HepG2 (cell line): ENCODE data around the gene GLB1L. TPM values are rescaled to one million over a fixed set of nuclear protein-coding genes. Genes with fewer than 3 reads are reported as not detected.

ENCODE experiments used
- AGO2 ChIP-seq: fragments of 200-400 bp; formaldehyde crosslinking; optimal IDR thresholded peaks from 2 replicates; pipeline ENCODE3; 2017; ENCODE audit warnings: mild to moderate bottlenecking, low read depth, low read length, moderate library complexity
- ARID5B ChIP-seq: IDR thresholded peaks from 2 replicates; pipeline ENCODE4 v1.4.0; 2020; ENCODE audit warnings: mild to moderate bottlenecking, missing genetic modification reagents
- BCL3 ChIP-seq: sonication (generic); formaldehyde crosslinking; IDR thresholded peaks from 2 replicates; pipeline ENCODE4 v1.5.1; 2020; ENCODE audit warnings: mild to moderate bottlenecking, missing genetic modification reagents, moderate library complexity
- HOXD1 ChIP-seq: sonication (generic); formaldehyde crosslinking; IDR thresholded peaks from 2 replicates; pipeline ENCODE4 v1.5.0; 2020; ENCODE audit warnings: missing genetic modification reagents
- KDM3A ChIP-seq: IDR thresholded peaks from 2 replicates; pipeline ENCODE4 v1.6.1; 2018; ENCODE audit warnings: low read depth, missing compliant biosample characterization
- LRRFIP1 ChIP-seq: sonication (generic); formaldehyde crosslinking; conservative IDR thresholded peaks from 2 replicates; pipeline ENCODE4 v1.4.0; 2020; ENCODE audit warnings: missing genetic modification reagents
- NFE2L1 ChIP-seq: sonication (generic); formaldehyde crosslinking; IDR thresholded peaks from 2 replicates; pipeline ENCODE4 v1.4.0; 2020; ENCODE audit warnings: missing genetic modification reagents, mild to moderate bottlenecking, borderline replicate concordance
- PLRG1 ChIP-seq: fragments of 450-650 bp; conservative IDR thresholded peaks from 2 replicates; pipeline ENCODE4 v1.6.1; 2016
- YY1 ChIP-seq: IDR thresholded peaks from 2 replicates; pipeline ENCODE4 v1.6.1; 2011; ENCODE audit warnings: low read length, low read depth, moderate library complexity, mild to moderate bottlenecking; ENCODE audit not compliant: insufficient read depth, insufficient replicate concordance
- ZBTB1 ChIP-seq: sonication (generic); formaldehyde crosslinking; IDR thresholded peaks from 2 replicates; pipeline ENCODE4 v1.4.0; 2020; ENCODE audit warnings: missing genetic modification reagents, borderline replicate concordance
- ZBTB8A ChIP-seq: sonication (generic); formaldehyde crosslinking; IDR thresholded peaks from 2 replicates; pipeline ENCODE4 v1.4.0; 2020; ENCODE audit warnings: mild to moderate bottlenecking, low read depth, missing genetic modification reagents, borderline replicate concordance
- ZC3H4 ChIP-seq: sonication (generic); formaldehyde crosslinking; IDR thresholded peaks from 2 replicates; pipeline ENCODE4 v1.4.0; 2020; ENCODE audit warnings: missing genetic modification reagents, borderline replicate concordance
- ZFY ChIP-seq: sonication (generic); formaldehyde crosslinking; IDR thresholded peaks from 2 replicates; pipeline ENCODE4 v1.4.0; 2020; ENCODE audit warnings: missing genetic modification reagents
- ZNF225 ChIP-seq: sonication (generic); formaldehyde crosslinking; IDR thresholded peaks from 2 replicates; pipeline ENCODE4 v1.4.0; 2020; ENCODE audit warnings: mild to moderate bottlenecking, missing genetic modification reagents
- ZNF3 ChIP-seq: IDR thresholded peaks from 2 replicates; pipeline ENCODE4 v1.7.0; 2017; ENCODE audit warnings: inconsistent platforms
- ZNF44 ChIP-seq: sonication (generic); formaldehyde crosslinking; IDR thresholded peaks from 2 replicates; pipeline ENCODE4 v1.5.1; 2020; ENCODE audit warnings: mild to moderate bottlenecking, missing genetic modification reagents
- ZNF549 ChIP-seq: sonication (generic); formaldehyde crosslinking; IDR thresholded peaks from 2 replicates; pipeline ENCODE4 v1.5.0; 2020; ENCODE audit warnings: missing genetic modification reagents
- ZNF761 ChIP-seq: sonication (generic); formaldehyde crosslinking; conservative IDR thresholded peaks from 2 replicates; pipeline ENCODE4 v1.4.0; 2020; ENCODE audit warnings: mild to moderate bottlenecking, missing genetic modification reagents
- ZSCAN31 ChIP-seq: sonication (generic); formaldehyde crosslinking; IDR thresholded peaks from 2 replicates; pipeline ENCODE4 v1.5.0; 2020; ENCODE audit warnings: low read depth, mild to moderate bottlenecking, missing genetic modification reagents
- polyA plus RNA-seq, 8 experiments: library from polyadenylated mRNA; depleted of rRNA in 3 of 8; stranded (reverse) in 7 of 8; unstranded in 1 of 8; fragments of >200 nt; fragmentation: Illumina TruSeq in 4 of 8; extraction: Trizol in 4 of 8; gene quantifications; 2 replicates each; pipeline versions ENCODE4 v1.2.1 to v1.2.3, GENCODE V29; 2011 to 2016; ENCODE audit warnings: low read depth in 4 of 8, missing spikeins in 1 of 8, mixed read lengths in 1 of 8; ENCODE audit not compliant: insufficient read depth in 1 of 8
- total RNA-seq, 5 experiments: library from RNA; depleted of rRNA; stranded (reverse); fragments of >200 nt; fragmentation: Illumina TruSeq; extraction: Trizol; gene quantifications; 2 replicates each; pipeline ENCODE4 v1.2.3, GENCODE V29; 2016; ENCODE audit warnings: low read depth in 1 of 5
- TF ChIP-seq, protein P1 (sequence below): sonication (generic); formaldehyde crosslinking; IDR thresholded peaks from 2 replicates; pipeline ENCODE4 v1.4.0; 2020; ENCODE audit warnings: missing genetic modification reagents, low read depth, mild to moderate bottlenecking, borderline replicate concordance

The GLB1L gene
- total and polyA plus RNA-seq, 2 of the 13 experiments (the other 11 are each of a cell fraction or from before 2014, with no cell fraction given) = 6.8 to 7.3 TPM

GRCh38 chr2:219207884-219208740, 37.1 kb downstream of the GLB1L start (continued):
- TF ChIP-seq ARID5B (CRISPR knock-in tag) = peak; percentile 88
- TF ChIP-seq ZFY = peak; percentile 49
- 0 out of 2 replicates have a peak, but pooled peaks have one; percentile 38 for TF ChIP-seq ZNF225 (CRISPR knock-in tag)
- TF ChIP-seq ZBTB8A (CRISPR knock-in tag) = no peak
- no peak for TF ChIP-seq ZBTB1 (CRISPR knock-in tag)
- TF ChIP-seq, protein P1, sequence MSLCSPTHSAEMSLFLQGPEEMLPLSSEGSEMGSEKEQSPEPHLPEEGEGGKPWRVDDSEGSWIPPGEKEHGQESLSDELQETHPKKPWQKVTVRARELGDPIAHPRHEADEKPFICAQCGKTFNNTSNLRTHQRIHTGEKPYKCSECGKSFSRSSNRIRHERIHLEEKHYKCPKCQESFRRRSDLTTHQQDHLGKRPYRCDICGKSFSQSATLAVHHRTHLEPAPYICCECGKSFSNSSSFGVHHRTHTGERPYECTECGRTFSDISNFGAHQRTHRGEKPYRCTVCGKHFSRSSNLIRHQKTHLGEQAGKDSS (CRISPR knock-in tag) = peak; percentile 94
- no peak for TF ChIP-seq YY1
- TF ChIP-seq ZNF761 (CRISPR knock-in tag) = no peak
- no peak for TF ChIP-seq LRRFIP1 (CRISPR knock-in tag)
- no peak for TF ChIP-seq AGO2
- TF ChIP-seq ZNF549 (CRISPR knock-in tag) = no peak
- peak; percentile 37 for TF ChIP-seq BCL3 (CRISPR knock-in tag)
- 0 out of 2 replicates have a peak, but pooled peaks have one; percentile 54 for TF ChIP-seq NFE2L1
- TF ChIP-seq ZSCAN31 (CRISPR knock-in tag) = 0 out of 2 replicates have a peak, but pooled peaks have one; percentile 22
- 0 out of 2 replicates have a peak, but pooled peaks have one; percentile 8 for TF ChIP-seq KDM3A
- TF ChIP-seq ZNF44 = 0 out of 2 replicates have a peak, but pooled peaks have one; percentile 10
- peak; percentile 45; the same call in 1 of the 2 replicates for TF ChIP-seq ZC3H4 (CRISPR knock-in tag)
- TF ChIP-seq HOXD1 (CRISPR knock-in tag) = no peak
- TF ChIP-seq ZNF3 = no peak
- TF ChIP-seq PLRG1 = no peak
